ENCODE measurements around the gene SLC5A2. TPM values are rescaled to one million over a fixed set of nuclear protein-coding genes. Genes with fewer than 3 reads are reported as not detected.
"Not testable (repeated sequence)": the region's sequence is repeated elsewhere in the genome, so short reads cannot be mapped to it uniquely, and the experiment has no call there.

Gene SLC5A2
- total RNA-seq, 1 experiment from 2014 or later, result not detected

- DNase-seq (ENCODE audit: low read depth), result no peak
Observed at GRCh38 chr16:31525113-31525512, 42.2 kb downstream of the SLC5A2 start.

- no peak for DNase-seq (ENCODE audit: low read depth)
Observed at GRCh38 chr16:31527734-31528274, 44.9 kb downstream of the SLC5A2 start, which contains the start of gene AHSP. AHSP (plus strand) TSS chr16:31527900; CDS start chr16:31528140, 240 bp downstream.

- no peak for DNase-seq (ENCODE audit: low read depth)
Observed at GRCh38 chr16:31528523-31529107, 45.7 kb downstream of the SLC5A2 start.

GRCh38 chr16:31529108-31529936, 46.4 kb downstream of the SLC5A2 start:
- no peak for DNase-seq (ENCODE audit: low read depth)

GRCh38 chr16:31529937-31530312, 47.0 kb downstream of the SLC5A2 start:
- DNase-seq (ENCODE audit: low read depth), result no peak

GRCh38 chr16:31530405-31530804, 47.5 kb downstream of the SLC5A2 start:
- no peak for DNase-seq (ENCODE audit: low read depth)

GRCh38 chr16:31531096-31531495, 48.2 kb downstream of the SLC5A2 start:
- DNase-seq (ENCODE audit: low read depth), result no peak

GRCh38 chr16:31532120-31532519, 49.2 kb downstream of the SLC5A2 start:
- DNase-seq (ENCODE audit: low read depth), result no peak

- no peak for DNase-seq (ENCODE audit: low read depth)
Observed at GRCh38 chr16:31532896-31533295, 50.0 kb downstream of the SLC5A2 start.

GRCh38 chr16:31535737-31536136, 52.8 kb downstream of the SLC5A2 start:
- no peak for DNase-seq (ENCODE audit: low read depth)

- DNase-seq (ENCODE audit: low read depth), result no peak
Observed at GRCh38 chr16:31536804-31537361, 54.0 kb downstream of the SLC5A2 start.

GRCh38 chr16:31537362-31538242, 54.7 kb downstream of the SLC5A2 start:
- DNase-seq (ENCODE audit: low read depth), result no peak

- DNase-seq (ENCODE audit: low read depth), result not testable (repeated sequence)
Observed at GRCh38 chr16:31538243-31538598, 55.3 kb downstream of the SLC5A2 start.

- not testable (repeated sequence) for DNase-seq (ENCODE audit: low read depth)
Observed at GRCh38 chr16:31539762-31540161, 56.8 kb downstream of the SLC5A2 start.

Other genes with a start within 250 kb of the SLC5A2 start
- gene ITGAM, start 223.1 kb upstream of the SLC5A2 start, total RNA-seq (2014; rRNA removed), result 0.11 TPM in 1 of 2 replicates, not detected in the other
- gene ITGAX, start 127.9 kb upstream of the SLC5A2 start, total RNA-seq (2014; rRNA removed), result not detected in 2 replicates
- not detected in 2 replicates for gene ITGAD, start 89.8 kb upstream of the SLC5A2 start, total RNA-seq (2014; rRNA removed)
- gene COX6A2, start 54.8 kb upstream of the SLC5A2 start, total RNA-seq (2014; rRNA removed), result not detected in 2 replicates
- gene ZNF843, start 40.3 kb upstream of the SLC5A2 start, total RNA-seq (2014; rRNA removed), result 0.45 and 1.4 TPM in 2 replicates
- gene ARMC5, start 23.6 kb upstream of the SLC5A2 start, total RNA-seq (2014; rRNA removed), result 16.5 and 17.1 TPM in 2 replicates
- 53.9 and 55.6 TPM in 2 replicates for gene TGFB1I1, start 11.0 kb upstream of the SLC5A2 start, total RNA-seq (2014; rRNA removed)
- 48.5 and 53.9 TPM in 2 replicates for gene RUSF1, start 25.3 kb downstream of the SLC5A2 start, total RNA-seq (2014; rRNA removed)
- gene AHSP, start 44.8 kb downstream of the SLC5A2 start, total RNA-seq (2014; rRNA removed), result not detected in 2 replicates